Activated T-cell treated with anti-CD3 and anti-CD28 coated beads, Interleukin-2, amount 50 U/mL, for 72 hours (primary cell): ENCODE data around the gene ATR. TPM values are rescaled to one million over a fixed set of nuclear protein-coding genes. Genes with fewer than 3 reads are reported as not detected.
A peak's percentile ranks its signal among the peaks of the same experiment; 100 is the strongest.
"Not testable (repeated sequence)": the region's sequence is repeated elsewhere in the genome, so short reads cannot be mapped to it uniquely, and the experiment has no call there.

Experiments
- ATAC-seq, 2 donors: fragments of 150-1000 bp; cut with Tn5 transposase; replicated peaks in 1 of 2; 2 replicates each; pipeline ENCODE4 v1.10.0; 2021; ENCODE audit warnings: moderate library complexity in 2 of 2, mild to moderate bottlenecking in 1 of 2
- DNase-seq, 2 donors: peaks; one replicate each; pipeline ENCODE4 v3.0.0; 2021 to 2022; ENCODE audit warnings: mixed read lengths in 1 of 2
- H3K27ac Mint-ChIP-seq: one replicate; pipeline ENCODE4 v1.8.0; 2022; ENCODE audit warnings: mild to moderate bottlenecking, moderate library complexity, mixed read lengths
- H3K27me3 Mint-ChIP-seq: one replicate; pipeline ENCODE4 v1.8.0; 2022; ENCODE audit warnings: low read depth, mixed read lengths
- H3K36me3 Mint-ChIP-seq, 2 donors: one replicate each; pipeline ENCODE4 v1.8.0; 2022; ENCODE audit warnings: mixed read lengths in 2 of 2, mild to moderate bottlenecking in 1 of 2; ENCODE audit not compliant: insufficient read depth in 2 of 2
- H3K4me1 Mint-ChIP-seq: one replicate; pipeline ENCODE4 v1.8.0; 2022; ENCODE audit warnings: low read depth, mixed read lengths
- H3K4me3 Mint-ChIP-seq, 2 donors: one replicate each; pipeline ENCODE4 v1.8.0; 2022; ENCODE audit warnings: mild to moderate bottlenecking in 2 of 2, mixed read lengths in 2 of 2, moderate library complexity in 2 of 2
- H3K9me3 Mint-ChIP-seq, 2 donors: one replicate each; pipeline ENCODE4 v1.8.0; 2022; ENCODE audit warnings: mixed read lengths in 2 of 2
- total RNA-seq, 2 donors: library from RNA; stranded (reverse); gene quantifications; one replicate each; pipeline ENCODE4 v1.2.3, GENCODE V29; 2022

ATR gene
- total RNA-seq, 2 donors from 2014 or later = 27.3 to 34.8 TPM

DNA sequence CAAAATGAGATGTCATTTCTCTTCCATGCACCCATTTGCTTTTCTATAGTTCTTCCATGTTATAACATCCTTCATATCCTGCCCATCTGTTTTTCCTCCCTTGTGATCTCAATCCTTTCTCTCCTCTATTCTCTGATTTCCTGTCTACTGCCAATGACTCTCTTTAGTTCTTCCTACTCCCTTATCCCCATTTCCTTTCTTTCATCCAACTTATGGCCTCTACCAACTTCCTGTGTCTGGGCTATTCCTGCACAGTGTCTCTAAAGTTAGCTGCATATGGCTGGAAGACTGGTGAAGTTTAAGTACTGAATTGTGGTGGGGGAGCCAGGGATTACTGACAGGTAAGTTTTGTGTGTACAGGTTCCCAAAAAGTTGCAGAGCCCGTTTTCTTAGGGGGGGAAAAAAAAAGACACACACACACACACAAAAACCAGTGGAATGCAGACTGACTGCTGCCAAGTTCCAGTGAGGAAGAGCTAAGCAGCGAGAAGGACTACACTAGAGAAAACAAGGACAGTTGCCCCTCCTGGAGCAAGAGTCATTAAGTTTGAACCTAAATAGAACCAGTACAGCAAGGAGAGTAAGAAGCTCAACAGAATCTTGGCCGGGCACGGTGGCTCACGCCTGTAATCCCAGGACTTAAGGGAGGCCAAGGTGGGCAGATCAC lies 159.5 kb downstream of the ATR start:
- H3K36me3 Mint-ChIP-seq = peaks cover 4 to 20% of the 10 kb centered on the region in 2 donors
- H3K4me1 Mint-ChIP-seq = no peaks in the 10 kb centered on the region
- peak overlapping the region; percentile 0 for H3K27ac Mint-ChIP-seq
- H3K9me3 Mint-ChIP-seq = no peaks in the 10 kb centered on the region
- no peak overlapping the region for H3K4me3 Mint-ChIP-seq
- ATAC-seq (no peak), DNase-seq (no peak)
- H3K27me3 Mint-ChIP-seq = no peaks in the 10 kb centered on the region

DNA sequence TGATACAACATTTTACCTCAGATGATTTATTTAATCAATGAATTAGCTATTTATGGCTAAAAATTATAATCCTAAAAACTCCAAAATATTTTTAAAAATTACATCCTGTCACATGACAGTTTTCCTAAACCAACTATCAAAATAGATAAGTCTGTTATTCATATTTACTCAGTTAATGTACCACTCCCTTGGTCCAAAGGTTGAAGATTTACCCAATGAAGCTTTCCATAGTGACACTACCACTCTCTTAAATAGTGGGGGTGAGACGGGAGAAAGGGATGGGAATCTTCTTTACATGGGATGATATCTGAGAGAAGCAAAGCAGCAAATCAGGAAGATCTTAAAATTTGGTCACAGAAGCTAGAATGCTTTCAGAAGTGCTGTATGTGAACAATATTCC lies 161.2 kb downstream of the ATR start:
- DNase-seq (no peak), ATAC-seq (no peak)
- Mint-ChIP-seq H3K36me3 (peaks cover 7 to 22% of the 10 kb centered on the region in 2 donors), H3K27ac (no peak overlapping the region), H3K4me1 (no peaks in the 10 kb centered on the region), H3K27me3 (no peaks in the 10 kb centered on the region), H3K4me3 (no peak overlapping the region), H3K9me3 (no peaks in the 10 kb centered on the region)

DNA sequence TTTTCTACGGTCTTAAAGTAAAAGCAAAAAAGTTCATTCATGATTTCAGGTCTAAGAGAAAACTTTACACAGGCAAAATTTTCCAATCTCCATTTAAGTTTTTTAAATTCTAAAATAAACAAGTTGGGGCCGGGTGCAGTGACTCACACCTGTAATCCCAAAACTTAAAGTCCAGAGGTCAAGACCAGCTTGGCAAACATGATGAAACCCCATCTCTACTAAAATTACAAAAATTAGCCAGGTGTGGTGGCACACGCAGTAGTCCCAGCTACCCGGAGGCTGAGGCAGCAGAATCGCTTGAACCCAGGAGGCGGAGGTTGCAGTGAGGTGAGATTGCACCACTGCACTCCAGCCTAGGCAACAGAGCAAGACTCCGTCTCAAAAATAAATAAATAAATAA lies 178.0 kb downstream of the ATR start:
- not testable (repeated sequence) for H3K4me3 Mint-ChIP-seq, DNase-seq, H3K27me3 Mint-ChIP-seq, H3K4me1 Mint-ChIP-seq, H3K9me3 Mint-ChIP-seq, H3K27ac Mint-ChIP-seq, ATAC-seq
- peaks cover 8 to 23% of the 10 kb centered on the region in 2 donors for H3K36me3 Mint-ChIP-seq

Other genes starting within 250 kb of the ATR start
- gene XRN1, start 130.7 kb downstream of the ATR start, total RNA-seq = 10 to 100 TPM; 69.7 to 79.3 TPM
- gene PLS1, start 17.7 kb upstream of the ATR start, total RNA-seq = 1 to 10 TPM; 3.2 to 5.3 TPM
- 1 to 10 TPM; 5.6 to 9.4 TPM for gene TRPC1, start 145.3 kb upstream of the ATR start, total RNA-seq